Endothelial cell of umbilical vein (primary cell): ENCODE results near the gene THAP3.

Experiments
- EZH2 ChIP-seq: IDR thresholded peaks from 2 replicates; pipeline ENCODE4 v1.6.1; 2012; ENCODE audit warnings: borderline replicate concordance, low read depth, mild to moderate bottlenecking, moderate library complexity, low read length, inconsistent platforms; ENCODE audit not compliant: severe bottlenecking
- MAX ChIP-seq: IDR thresholded peaks from 2 replicates; pipeline ENCODE4 v1.6.1; 2011; ENCODE audit not compliant: insufficient read depth, insufficient read length
- MYC ChIP-seq: IDR thresholded peaks from one replicate; pipeline ENCODE4 v1.6.1; 2011; ENCODE audit warnings: mild to moderate bottlenecking, low read depth, low read length
- POLR2A ChIP-seq: IDR thresholded peaks from 2 replicates; pipeline ENCODE4 v1.6.1; 2012; ENCODE audit warnings: low read depth, mild to moderate bottlenecking, control low read depth, low read length
- POLR2AphosphoS5 ChIP-seq: IDR thresholded peaks from 2 replicates; pipeline ENCODE4 v1.6.1; 2012; ENCODE audit warnings: low read depth, mild to moderate bottlenecking, control low read depth, low read length, moderate library complexity; ENCODE audit not compliant: insufficient read depth
- TF ChIP-seq, protein P1 (sequence below), 2 donors: IDR thresholded peaks; 1 replicate in 1 of 2; 2 replicates in 1 of 2; pipeline ENCODE4 v1.5.1; 2011; ENCODE audit warnings: low read length in 2 of 2, mild to moderate bottlenecking in 2 of 2, moderate library complexity in 2 of 2, control low read depth in 1 of 2, inconsistent platforms in 1 of 2, low read depth in 1 of 2; ENCODE audit not compliant: insufficient read depth in 1 of 2; ENCODE audit errors: extremely low read depth in 1 of 2

DNA sequence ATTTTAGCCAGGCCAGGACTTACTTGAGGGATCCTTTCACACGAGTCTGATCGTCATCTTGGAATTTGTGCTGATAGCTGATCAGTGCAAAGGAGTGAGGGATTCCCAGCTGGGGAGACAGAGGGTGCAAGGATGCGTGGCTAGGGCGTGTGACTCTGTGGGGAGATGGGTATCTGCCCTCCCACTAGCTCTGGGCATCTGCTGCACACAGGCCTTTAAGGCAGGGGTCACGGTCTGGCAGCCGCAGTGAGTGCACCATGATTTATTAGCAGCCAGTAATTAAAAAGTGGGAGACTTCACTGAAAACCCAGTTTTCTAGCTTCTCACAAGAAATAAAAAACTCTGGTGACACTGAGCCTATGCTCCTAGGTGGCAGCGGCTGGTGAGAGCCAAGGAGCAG is 20.4 kb downstream of the THAP3 start:
- TF ChIP-seq MYC (no peak), MAX (no peak), EZH2 (no peak), POLR2A (no peak), POLR2AphosphoS5 (no peak)
- TF ChIP-seq, protein P1, sequence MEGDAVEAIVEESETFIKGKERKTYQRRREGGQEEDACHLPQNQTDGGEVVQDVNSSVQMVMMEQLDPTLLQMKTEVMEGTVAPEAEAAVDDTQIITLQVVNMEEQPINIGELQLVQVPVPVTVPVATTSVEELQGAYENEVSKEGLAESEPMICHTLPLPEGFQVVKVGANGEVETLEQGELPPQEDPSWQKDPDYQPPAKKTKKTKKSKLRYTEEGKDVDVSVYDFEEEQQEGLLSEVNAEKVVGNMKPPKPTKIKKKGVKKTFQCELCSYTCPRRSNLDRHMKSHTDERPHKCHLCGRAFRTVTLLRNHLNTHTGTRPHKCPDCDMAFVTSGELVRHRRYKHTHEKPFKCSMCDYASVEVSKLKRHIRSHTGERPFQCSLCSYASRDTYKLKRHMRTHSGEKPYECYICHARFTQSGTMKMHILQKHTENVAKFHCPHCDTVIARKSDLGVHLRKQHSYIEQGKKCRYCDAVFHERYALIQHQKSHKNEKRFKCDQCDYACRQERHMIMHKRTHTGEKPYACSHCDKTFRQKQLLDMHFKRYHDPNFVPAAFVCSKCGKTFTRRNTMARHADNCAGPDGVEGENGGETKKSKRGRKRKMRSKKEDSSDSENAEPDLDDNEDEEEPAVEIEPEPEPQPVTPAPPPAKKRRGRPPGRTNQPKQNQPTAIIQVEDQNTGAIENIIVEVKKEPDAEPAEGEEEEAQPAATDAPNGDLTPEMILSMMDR (IDR thresholded peaks at IDR 0.05; ENCODE audit: extremely low read depth in 1 of 2, insufficient read depth in 1 of 2, low read depth in 1 of 2, low read length in 2 of 2): no peak
